Measurements from ENCODE around the gene BDKRB2. TPM values are rescaled to one million over a fixed set of nuclear protein-coding genes. Genes with fewer than 3 reads are reported as not detected.

BDKRB2 gene
- total RNA-seq, 1 experiment from 2014 or later, result 0.15 TPM

DNA sequence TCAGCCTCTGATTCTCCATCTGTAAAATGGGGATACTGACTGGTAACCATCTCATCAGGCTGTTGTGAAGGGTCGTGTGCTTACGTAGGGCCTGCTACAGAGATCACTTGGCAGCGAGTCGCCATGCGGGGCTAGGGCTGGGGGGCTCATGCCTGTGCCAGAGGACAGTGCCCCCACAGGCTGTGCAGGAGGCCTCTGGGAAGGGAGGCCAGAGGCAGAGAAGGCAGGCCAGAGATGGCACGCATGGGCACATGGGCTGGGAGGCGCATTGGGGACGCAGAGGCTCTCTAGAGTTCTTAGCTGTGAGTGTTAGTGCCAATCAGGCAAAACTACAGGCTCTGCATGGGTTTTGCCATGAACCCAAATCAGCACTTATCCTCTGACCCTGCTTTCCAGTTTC, 3.5 kb upstream of the BDKRB2 start:
- TF ChIP-seq CTCF (conservative IDR thresholded peaks at IDR 0.05), result no peak

More for the DNA sequence above, 3.5 kb upstream of the BDKRB2 start:
- H3K23me2 ChIP-seq (ENCODE audit: insufficient read length, low read depth, low read length, poor library complexity, severe bottlenecking), result peaks cover 11% of the 10 kb centered on the region
- Mint-ChIP-seq H3K36me3 (ENCODE audit: insufficient read depth in 1 of 3, low read depth in 3 of 3) (no peaks in the 10 kb centered on the region), H3K27me3 (ENCODE audit: low read depth) (peaks cover 44% of the 10 kb centered on the region), H3K4me1 (peaks cover 14 to 26% of the 10 kb centered on the region in 2 experiments), H3K9me3 (no peaks in the 10 kb centered on the region), H3K27ac (no peak overlapping the region), H3K4me3 (no peak overlapping the region)
- no peak overlapping the region for H4K8ac ChIP-seq (replicated peaks; ENCODE audit: insufficient read length, low read depth, low read length)
- no peak overlapping the region for H2AK5ac ChIP-seq (ENCODE audit: insufficient read length, low read length)
- no peak overlapping the region for H3K4ac ChIP-seq (ENCODE audit: low read depth, low read length)
- no peak overlapping the region for H2BK20ac ChIP-seq (ENCODE audit: low read depth, low read length, poor library complexity, severe bottlenecking)
- H3K79me2 ChIP-seq (ENCODE audit: insufficient read depth, low read length), result no peaks in the 10 kb centered on the region
- H3K4me1 ChIP-seq (ENCODE audit: insufficient read depth, low read length), result no peaks in the 10 kb centered on the region
- peaks cover 2% of the 10 kb centered on the region; the same call in 1 of the 2 replicates for H3K27me3 ChIP-seq (ENCODE audit: insufficient read depth, low read length)
- H4K5ac ChIP-seq (ENCODE audit: insufficient read length, low read depth, low read length), result no peak overlapping the region
- H3K23ac ChIP-seq (ENCODE audit: insufficient read length, low read depth, low read length), result no peak overlapping the region
- no peak overlapping the region for H2BK12ac ChIP-seq (ENCODE audit: insufficient read length, low read depth, low read length)
- H2BK5ac ChIP-seq (ENCODE audit: insufficient read length, low read length), result no peak overlapping the region
- H2AFZ ChIP-seq (ENCODE audit: low read length), result no peak overlapping the region
- no peak overlapping the region; the same call in 1 of the 2 replicates for H3K14ac ChIP-seq (ENCODE audit: insufficient read depth, low read length)
- no CpG with 5 or more reads among the region's 8 CpGs for WGBS (ENCODE audit: extremely low coverage, insufficient read length, low lambda C conversion rate)
- no peak overlapping the region for H4K91ac ChIP-seq (ENCODE audit: insufficient read length, low read depth, low read length)
- H3K9ac ChIP-seq (ENCODE audit: extremely low read depth, insufficient read length, low read length), result no peak overlapping the region
- H2BK120ac ChIP-seq (ENCODE audit: low read depth, low read length, poor library complexity, severe bottlenecking), result no peak overlapping the region
- no peaks in the 10 kb centered on the region for H3K9me3 ChIP-seq (ENCODE audit: control insufficient read depth, low read depth, low read length)
- H3K79me1 ChIP-seq (ENCODE audit: insufficient read depth, low read depth, low read length, poor library complexity, severe bottlenecking), result no peaks in the 10 kb centered on the region
- no peak overlapping the region for H3T11ph ChIP-seq (ENCODE audit: low read length)
- no peak overlapping the region for H3K18ac ChIP-seq (ENCODE audit: insufficient read length, low read depth, low read length)
- no peak overlapping the region for H3K27ac ChIP-seq (ENCODE audit: insufficient read length, low read depth, low read length)
- DNase-seq, result no peak
- no peak overlapping the region for H2BK15ac ChIP-seq (ENCODE audit: low read depth, low read length)
- no peak overlapping the region for H3K4me2 ChIP-seq (ENCODE audit: insufficient read depth, insufficient read length, low read length)
- no peak overlapping the region for H3K56ac ChIP-seq (ENCODE audit: insufficient read length, low read depth, low read length)
- no peaks in the 10 kb centered on the region for H4K20me1 ChIP-seq (ENCODE audit: control insufficient read depth, insufficient read depth, insufficient read length)
